CD4-positive, alpha-beta T cell treated with Interferon gamma for 1 hour (primary cell): ENCODE results near the gene ATP5MC3.
A peak's percentile ranks its signal among the peaks of the same experiment; 100 is the strongest.

Experiments
- DNase-seq: peaks from one replicate; pipeline ENCODE4 v3.0.0-alpha.2; 2020

The ATP5MC3 gene

GRCh38 chr2:175167792-175168563 is 13.5 kb downstream of the ATP5MC3 start, which contains the start of gene ATF2:
Gene ATF2 (minus strand): TSS chr2:175168203. CDS start chr2:175136443, 31,760 bp downstream.
- peak; percentile 99 for DNase-seq

- DNase-seq, result no peak
Measured at GRCh38 chr2:175167076-175167791, 14.3 kb downstream of the ATP5MC3 start.

GRCh38 chr2:175166216-175166824 is 15.2 kb downstream of the ATP5MC3 start:
- no peak for DNase-seq

GRCh38 chr2:175164235-175164634 is 17.3 kb downstream of the ATP5MC3 start:
- no peak for DNase-seq

- no peak for DNase-seq
Measured at GRCh38 chr2:175158894-175159293, 22.6 kb downstream of the ATP5MC3 start.

GRCh38 chr2:175156534-175156933 is 25.0 kb downstream of the ATP5MC3 start:
- DNase-seq, result no peak

GRCh38 chr2:175154661-175155082 is 26.8 kb downstream of the ATP5MC3 start:
- no peak for DNase-seq

GRCh38 chr2:175152242-175152641 is 29.3 kb downstream of the ATP5MC3 start:
- no peak for DNase-seq

GRCh38 chr2:175151791-175152190 is 29.7 kb downstream of the ATP5MC3 start:
- DNase-seq, result no peak

GRCh38 chr2:175147186-175147585 is 34.3 kb downstream of the ATP5MC3 start:
- no peak for DNase-seq

GRCh38 chr2:175143678-175144077 is 37.8 kb downstream of the ATP5MC3 start:
- DNase-seq, result no peak

- DNase-seq, result no peak
Measured at GRCh38 chr2:175143191-175143590, 38.3 kb downstream of the ATP5MC3 start.

GRCh38 chr2:175140332-175140731 is 41.2 kb downstream of the ATP5MC3 start:
- no peak for DNase-seq

- no peak for DNase-seq
Measured at GRCh38 chr2:175137793-175138192, 43.7 kb downstream of the ATP5MC3 start.

- DNase-seq, result no peak
Measured at GRCh38 chr2:175136334-175137215, 44.9 kb downstream of the ATP5MC3 start.

GRCh38 chr2:175135862-175136261 is 45.6 kb downstream of the ATP5MC3 start:
- no peak for DNase-seq

GRCh38 chr2:175135177-175135576 is 46.3 kb downstream of the ATP5MC3 start:
- DNase-seq, result no peak

GRCh38 chr2:175131252-175131651 is 50.3 kb downstream of the ATP5MC3 start:
- no peak for DNase-seq

- DNase-seq, result no peak
Measured at GRCh38 chr2:175126661-175127060, 54.8 kb downstream of the ATP5MC3 start.
